Prostate gland (tissue), 2 donors: ENCODE results near the gene TANC1.

ENCODE experiments used
- POLR2A ChIP-seq: fragments of 450-650 bp; IDR thresholded peaks from one replicate; pipeline ENCODE4 v1.6.1; 2016; ENCODE audit warnings: antibody characterized with exemption, mild to moderate bottlenecking
- POLR2AphosphoS5 ChIP-seq: sonication (generic); formaldehyde crosslinking; IDR thresholded peaks from one replicate; pipeline ENCODE4 v1.6.1; 2017; ENCODE audit warnings: antibody characterized with exemption
- TF ChIP-seq, protein P1 (sequence below), 4 experiments: fragments of 200-600 bp in 2 of 4; fragments of 450-650 bp in 2 of 4; sonication (generic) in 2 of 4; IDR thresholded peaks; 1 replicate in 3 of 4; 2 replicates in 1 of 4; pipeline ENCODE4 v1.5.1; 2016 to 2019; ENCODE audit warnings: antibody characterized with exemption in 4 of 4, mild to moderate bottlenecking in 2 of 4, moderate library complexity in 2 of 4

DNA sequence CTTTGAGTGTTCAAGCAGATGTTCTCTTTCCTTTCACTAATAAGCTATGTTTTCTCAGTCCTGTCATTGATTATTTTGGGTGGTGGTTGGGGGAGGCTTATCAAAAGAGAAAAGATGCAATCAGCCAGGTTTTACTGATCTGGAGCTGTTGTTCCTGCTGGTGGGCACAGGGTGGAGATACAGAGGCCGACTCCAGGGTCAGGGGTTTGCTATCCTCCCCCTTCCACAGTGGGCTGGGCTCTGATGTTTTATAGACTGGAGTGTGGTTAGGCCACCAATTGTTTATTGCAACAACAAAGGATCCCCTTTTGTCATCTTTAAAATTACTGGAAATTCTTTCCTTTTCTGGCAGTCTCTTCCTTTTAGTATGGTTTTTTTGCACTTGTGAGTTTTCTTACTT, 120.5 kb downstream of the TANC1 start:
- TF ChIP-seq, protein P1, sequence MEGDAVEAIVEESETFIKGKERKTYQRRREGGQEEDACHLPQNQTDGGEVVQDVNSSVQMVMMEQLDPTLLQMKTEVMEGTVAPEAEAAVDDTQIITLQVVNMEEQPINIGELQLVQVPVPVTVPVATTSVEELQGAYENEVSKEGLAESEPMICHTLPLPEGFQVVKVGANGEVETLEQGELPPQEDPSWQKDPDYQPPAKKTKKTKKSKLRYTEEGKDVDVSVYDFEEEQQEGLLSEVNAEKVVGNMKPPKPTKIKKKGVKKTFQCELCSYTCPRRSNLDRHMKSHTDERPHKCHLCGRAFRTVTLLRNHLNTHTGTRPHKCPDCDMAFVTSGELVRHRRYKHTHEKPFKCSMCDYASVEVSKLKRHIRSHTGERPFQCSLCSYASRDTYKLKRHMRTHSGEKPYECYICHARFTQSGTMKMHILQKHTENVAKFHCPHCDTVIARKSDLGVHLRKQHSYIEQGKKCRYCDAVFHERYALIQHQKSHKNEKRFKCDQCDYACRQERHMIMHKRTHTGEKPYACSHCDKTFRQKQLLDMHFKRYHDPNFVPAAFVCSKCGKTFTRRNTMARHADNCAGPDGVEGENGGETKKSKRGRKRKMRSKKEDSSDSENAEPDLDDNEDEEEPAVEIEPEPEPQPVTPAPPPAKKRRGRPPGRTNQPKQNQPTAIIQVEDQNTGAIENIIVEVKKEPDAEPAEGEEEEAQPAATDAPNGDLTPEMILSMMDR (IDR thresholded peaks at IDR 0.05) = no peak
- TF ChIP-seq POLR2AphosphoS5 = no peak
- no peak for TF ChIP-seq POLR2A
